HepG2 (cell line): ENCODE results near the gene TAS1R3. TPM values are rescaled to one million over a fixed set of nuclear protein-coding genes. Genes with fewer than 3 reads are reported as not detected.

Experiments used
- ATAC-seq: fragments of 200-7000 bp; cut with Tn5 transposase; 3 replicates; pipeline ENCODE4 v1.9.1; 2020; ENCODE audit warnings: mild to moderate bottlenecking, moderate library complexity
- BruUV-seq: library from RNA; stranded (reverse); fragments of 400-500 nt; replicated peaks from 2 replicates; lab custom pipeline; 2021; lab: Mats Ljungman, UMichigan
- CTCF ChIA-PET: fragments of 300-600 bp; formaldehyde crosslinking; extraction: SDS; loops from one replicate; lab custom pipeline; 2021; ENCODE audit warnings: low total read pairs, inconsistent platforms, low intra/inter-chr PET ratio; lab: Yijun Ruan, JAX
- POLR2A ChIA-PET: fragments of 350-600 bp; sonication (Branson Sonifier 250); formaldehyde crosslinking; loops from one replicate; lab custom pipeline; 2020; ENCODE audit warnings: antibody characterized with exemption, inconsistent platforms; lab: Yijun Ruan, JAX
- DNase-seq: peaks from one replicate; pipeline ENCODE4 v3.0.0-alpha.2; 2015; ENCODE audit warnings: low spot score
- FAIRE-seq: peaks from 3 replicates; lab custom pipeline; 2011; peaks lifted over from hg19 to GRCh38; lab: Jason Lieb, UNC
- H2AFZ ChIP-seq: one replicate; pipeline ENCODE4 v1.6.1; 2011; ENCODE audit warnings: low read length, inconsistent platforms
- H3K27ac ChIP-seq: fragments of 300-600 bp; 3 replicates; pipeline ENCODE4 v1.8.0; 2011; ENCODE audit warnings: mixed run types, mild to moderate bottlenecking, mixed read lengths, low read length, inconsistent platforms; ENCODE audit not compliant: insufficient read depth; ENCODE audit errors: extremely low read length
- H3K27me3 ChIP-seq, 2 experiments: fragments of 200-600 bp in 1 of 2; 2 replicates in 1 of 2; 3 replicates in 1 of 2; pipeline versions ENCODE4 v1.6.0 to v1.8.0; 2011; ENCODE audit warnings: low read length in 2 of 2, mild to moderate bottlenecking in 2 of 2, moderate library complexity in 2 of 2, inconsistent platforms in 1 of 2; ENCODE audit not compliant: insufficient read depth in 2 of 2, control insufficient read depth in 1 of 2
- H3K36me3 ChIP-seq, 2 experiments: fragments of 200-600 bp in 1 of 2; replicated peaks in 1 of 2; 2 replicates in 1 of 2; 3 replicates in 1 of 2; pipeline versions ENCODE4 v1.5.1 to v1.8.0; 2011; ENCODE audit warnings: low read length in 2 of 2, inconsistent platforms in 1 of 2; ENCODE audit not compliant: insufficient read depth in 2 of 2, control insufficient read depth in 1 of 2
- H3K4me1 ChIP-seq: 2 replicates; pipeline ENCODE4 v1.5.1; 2012; ENCODE audit warnings: low read length, inconsistent platforms; ENCODE audit not compliant: insufficient read depth
- H3K4me2 ChIP-seq: 2 replicates; pipeline ENCODE4 v1.6.0; 2011; ENCODE audit warnings: low read depth, low read length, inconsistent platforms
- H3K4me3 ChIP-seq, 3 experiments: fragments of 200-600 bp in 1 of 3; sonication (generic), shearing (Covaris generic) in 1 of 3; replicated peaks in 1 of 3; 2 replicates each; pipeline ENCODE4 v1.5.1; 2011 to 2016; ENCODE audit warnings: low read length in 3 of 3, inconsistent platforms in 2 of 3, low read depth in 2 of 3, mild to moderate bottlenecking in 2 of 3, control low read depth in 1 of 3, mixed read lengths in 1 of 3; ENCODE audit not compliant: insufficient read depth in 1 of 3
- H3K79me2 ChIP-seq: one replicate; pipeline ENCODE4 v1.6.1; 2011; ENCODE audit warnings: low read length, inconsistent platforms; ENCODE audit not compliant: insufficient read depth
- H3K9ac ChIP-seq: 2 replicates; pipeline ENCODE4 v1.6.0; 2011; ENCODE audit warnings: mild to moderate bottlenecking, low read depth, low read length, inconsistent platforms; ENCODE audit not compliant: insufficient read depth
- H3K9me3 ChIP-seq: 2 replicates; pipeline ENCODE4 v1.5.1; 2012; ENCODE audit warnings: mild to moderate bottlenecking, low read length
- H4K20me1 ChIP-seq: 2 replicates; pipeline ENCODE4 v1.6.0; 2011; ENCODE audit warnings: inconsistent platforms, mild to moderate bottlenecking, low read length, moderate library complexity; ENCODE audit not compliant: insufficient read depth
- FOXO4 ChIP-seq: sonication (generic); formaldehyde crosslinking; conservative IDR thresholded peaks from 2 replicates; pipeline ENCODE4 v1.8.1; 2023; ENCODE audit warnings: missing genetic modification reagents
- HIVEP1 ChIP-seq: sonication (generic); formaldehyde crosslinking; IDR thresholded peaks from 2 replicates; pipeline ENCODE4 v1.4.0; 2020; ENCODE audit warnings: mild to moderate bottlenecking, missing genetic modification reagents
- HNRNPH1 ChIP-seq: fragments of 200-400 bp; formaldehyde crosslinking; optimal IDR thresholded peaks from 2 replicates; pipeline ENCODE3; 2017; ENCODE audit warnings: mild to moderate bottlenecking, low read depth, low read length
- MAZ ChIP-seq, 2 experiments: sonication (generic) in 1 of 2; formaldehyde crosslinking in 1 of 2; IDR thresholded peaks; 2 replicates each; pipeline versions ENCODE4 v1.5.0 to v1.6.1; 2012 to 2020; ENCODE audit warnings: low read depth in 2 of 2, mild to moderate bottlenecking in 2 of 2, borderline replicate concordance in 1 of 2, improper control_type of control experiment in 1 of 2, low read length in 1 of 2, missing genetic modification reagents in 1 of 2, moderate library complexity in 1 of 2
- PITX1 ChIP-seq: sonication (generic); formaldehyde crosslinking; IDR thresholded peaks from 2 replicates; pipeline ENCODE4 v1.5.1; 2020; ENCODE audit warnings: mild to moderate bottlenecking, missing genetic modification reagents
- RBM22 ChIP-seq: fragments of 200-400 bp; formaldehyde crosslinking; optimal IDR thresholded peaks from 2 replicates; pipeline ENCODE3; 2017; ENCODE audit warnings: mild to moderate bottlenecking, low read length, moderate library complexity
- SMC3 ChIP-seq: IDR thresholded peaks from 2 replicates; pipeline ENCODE4 v1.6.1; 2011; ENCODE audit warnings: low read length, improper control_type of control experiment
- ZNF768 ChIP-seq: sonication (generic); formaldehyde crosslinking; IDR thresholded peaks from 2 replicates; pipeline ENCODE4 v1.4.0; 2020; ENCODE audit warnings: missing genetic modification reagents
- WGBS: methylation state at CpG from one replicate; pipeline ENCODE4 v1.1.6; 2017; ENCODE audit warnings: low lambda C conversion rate; 5-methylcytosine and 5-hydroxymethylcytosine counted together
- in situ Hi-C: cut with HindIII; loops from 2 replicates; pipeline ENCODE4 v1.10.0; 2017; ENCODE audit warnings: low pct_unique_long_range_greater_than_20kb; ENCODE audit not compliant: extremely low pct_ligation_motif_present
- intact Hi-C: fragments of 100-400 bp; cut with micrococcal nuclease; formaldehyde crosslinking; loops from one replicate; pipeline ENCODE4 v1.10.0; 2022; ENCODE audit not compliant: unreplicated experiment
- polyA plus RNA-seq, 8 experiments: library from polyadenylated mRNA; depleted of rRNA in 3 of 8; stranded (reverse) in 7 of 8; unstranded in 1 of 8; fragments of >200 nt; fragmentation: Illumina TruSeq in 4 of 8; extraction: Trizol in 4 of 8; gene quantifications; 2 replicates each; pipeline versions ENCODE4 v1.2.1 to v1.2.3, GENCODE V29; 2011 to 2016; ENCODE audit warnings: low read depth in 4 of 8, missing spikeins in 1 of 8, mixed read lengths in 1 of 8; ENCODE audit not compliant: insufficient read depth in 1 of 8
- total RNA-seq, 5 experiments: library from RNA; depleted of rRNA; stranded (reverse); fragments of >200 nt; fragmentation: Illumina TruSeq; extraction: Trizol; gene quantifications; 2 replicates each; pipeline ENCODE4 v1.2.3, GENCODE V29; 2016; ENCODE audit warnings: low read depth in 1 of 5
- TF ChIP-seq, protein P1 (sequence below): sonication (generic); formaldehyde crosslinking; IDR thresholded peaks from 2 replicates; pipeline ENCODE4 v1.4.0; 2020; ENCODE audit warnings: mild to moderate bottlenecking, missing genetic modification reagents
- TF ChIP-seq, protein P2 (sequence below): sonication (generic); formaldehyde crosslinking; conservative IDR thresholded peaks from 2 replicates; pipeline ENCODE4 v1.8.0; 2022; ENCODE audit warnings: low read depth, missing genetic modification reagents
- TF ChIP-seq, protein P3 (sequence below): sonication (generic); formaldehyde crosslinking; IDR thresholded peaks from 2 replicates; pipeline ENCODE4 v1.4.0; 2020; ENCODE audit warnings: mild to moderate bottlenecking, missing genetic modification reagents

TAS1R3 gene
- total and polyA plus RNA-seq, 2 of the 13 experiments (the other 11 are each of a cell fraction or from before 2014, with no cell fraction given) = 0.13 to 0.15 TPM

GRCh38 chr1:1345860-1346500, 14.9 kb downstream of the TAS1R3 start (continued):
- no peak for TF ChIP-seq HIVEP1 (CRISPR knock-in tag)
- TF ChIP-seq MAZ (IDR thresholded peaks at IDR 0.05; ENCODE audit: borderline replicate concordance, low read depth, low read length) = no peak
- TF ChIP-seq MAZ (CRISPR knock-in tag; IDR thresholded peaks at IDR 0.05; ENCODE audit: low read depth) = no peak
- TF ChIP-seq, protein P1, sequence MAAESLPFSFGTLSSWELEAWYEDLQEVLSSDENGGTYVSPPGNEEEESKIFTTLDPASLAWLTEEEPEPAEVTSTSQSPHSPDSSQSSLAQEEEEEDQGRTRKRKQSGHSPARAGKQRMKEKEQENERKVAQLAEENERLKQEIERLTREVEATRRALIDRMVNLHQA (CRISPR knock-in tag) = no peak
- no peak for TF ChIP-seq SMC3
- TF ChIP-seq HNRNPH1 = no peak
- no peak for TF ChIP-seq PITX1 (CRISPR knock-in tag)
- TF ChIP-seq RBM22 = peak; percentile 28
- TF ChIP-seq ZNF768 = peak; percentile 96
- no peak for TF ChIP-seq FOXO4

GRCh38 chr1:1346501-1346890, 15.4 kb downstream of the TAS1R3 start:
- H3K4me1 ChIP-seq = peaks cover 45% of the 10 kb centered on the region
- TSS peak; percentile 54 for BruUV-seq
- WGBS = 96% methylated on average over 10 of the region's 10 CpGs
- FAIRE-seq (no peak), ATAC-seq (no peak), DNase-seq (no peak)
- in situ Hi-C loops = no loop called here
- peaks cover 1 to 4% of the 10 kb centered on the region in 2 experiments; a peak in 3 of 5 replicates for H3K36me3 ChIP-seq
- H4K20me1 ChIP-seq = peaks cover 29% of the 10 kb centered on the region; the same call in 1 of the 2 replicates
- H3K9me3 ChIP-seq = no peaks in the 10 kb centered on the region
- no peaks in the 10 kb centered on the region for H3K27me3 ChIP-seq
- no peak overlapping the region for H2AFZ ChIP-seq
- CTCF ChIA-PET = no interaction called here
- peak overlapping the region; percentile 82 for H3K27ac ChIP-seq
- H3K79me2 ChIP-seq = peaks cover 48% of the 10 kb centered on the region
- H3K4me2 ChIP-seq = peak overlapping the region; percentile 91
- TF ChIP-seq, protein P2, sequence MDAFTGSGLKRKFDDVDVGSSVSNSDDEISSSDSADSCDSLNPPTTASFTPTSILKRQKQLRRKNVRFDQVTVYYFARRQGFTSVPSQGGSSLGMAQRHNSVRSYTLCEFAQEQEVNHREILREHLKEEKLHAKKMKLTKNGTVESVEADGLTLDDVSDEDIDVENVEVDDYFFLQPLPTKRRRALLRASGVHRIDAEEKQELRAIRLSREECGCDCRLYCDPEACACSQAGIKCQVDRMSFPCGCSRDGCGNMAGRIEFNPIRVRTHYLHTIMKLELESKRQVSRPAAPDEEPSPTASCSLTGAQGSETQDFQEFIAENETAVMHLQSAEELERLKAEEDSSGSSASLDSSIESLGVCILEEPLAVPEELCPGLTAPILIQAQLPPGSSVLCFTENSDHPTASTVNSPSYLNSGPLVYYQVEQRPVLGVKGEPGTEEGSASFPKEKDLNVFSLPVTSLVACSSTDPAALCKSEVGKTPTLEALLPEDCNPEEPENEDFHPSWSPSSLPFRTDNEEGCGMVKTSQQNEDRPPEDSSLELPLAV = no peak
- TF ChIP-seq, protein P3, sequence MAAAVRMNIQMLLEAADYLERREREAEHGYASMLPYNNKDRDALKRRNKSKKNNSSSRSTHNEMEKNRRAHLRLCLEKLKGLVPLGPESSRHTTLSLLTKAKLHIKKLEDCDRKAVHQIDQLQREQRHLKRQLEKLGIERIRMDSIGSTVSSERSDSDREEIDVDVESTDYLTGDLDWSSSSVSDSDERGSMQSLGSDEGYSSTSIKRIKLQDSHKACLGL (CRISPR knock-in tag) = no peak
- TF ChIP-seq, all 625 proteins: peak for 0
- Histone ChIP-seq H3K9ac (no peak overlapping the region; the same call in 1 of the 2 replicates), H3K4me3 (peak overlapping the region in 1 of 3 experiments; percentile 89; a peak in 1 of 6 replicates)
- intact Hi-C loops = no loop called here
- POLR2A ChIA-PET = interaction anchor here (0.9 to 2.7 kb wide), 6 partner anchors 11 to 86 kb away, joined by 3 to 20 read pairs (median 5); partner anchors contain the start of gene AURKAIP1
